Upper lobe of right lung (tissue), 1 donor: ENCODE measurements around the gene MEIOSIN. TPM values are rescaled to one million over a fixed set of nuclear protein-coding genes. Genes with fewer than 3 reads are reported as not detected.

Experiments
- ATAC-seq: fragments of 200-7000 bp; cut with Tn5 transposase; one replicate; pipeline ENCODE4 v1.9.1; 2020; ENCODE audit warnings: mild to moderate bottlenecking, moderate library complexity
- DNase-seq: peaks from one replicate; pipeline ENCODE4 v3.0.0-alpha.2; 2020
- H3K27ac ChIP-seq: fragments of 200-600 bp; one replicate; pipeline ENCODE4 v1.8.0; 2022
- H3K27me3 ChIP-seq: fragments of 200-600 bp; one replicate; pipeline ENCODE4 v1.8.0; 2022; ENCODE audit warnings: mild to moderate bottlenecking
- H3K36me3 ChIP-seq: fragments of 200-600 bp; one replicate; pipeline ENCODE4 v1.8.0; 2022
- H3K4me1 ChIP-seq: fragments of 200-600 bp; one replicate; pipeline ENCODE4 v1.8.0; 2022
- H3K4me3 ChIP-seq: fragments of 200-600 bp; one replicate; pipeline ENCODE4 v1.8.0; 2022; ENCODE audit warnings: mild to moderate bottlenecking
- H3K9me3 ChIP-seq: fragments of 200-600 bp; one replicate; pipeline ENCODE4 v1.8.0; 2022
- CTCF ChIP-seq: fragments of 200-600 bp; IDR thresholded peaks from one replicate; pipeline ENCODE4 v1.8.0; 2022; ENCODE audit warnings: antibody characterized with exemption
- intact Hi-C: fragments of 100-400 bp; cut with DNase I; formaldehyde crosslinking; loops from one replicate; pipeline ENCODE4 v1.11.0; 2022
- total RNA-seq: library from RNA; stranded (reverse); fragmentation: NEBNext Ultra II Directional; extraction: Animal tissue kit (Norgen Biotek cat#: 25700); gene quantifications from one replicate; pipeline ENCODE4 v1.2.1, GENCODE V29; 2021
- donor health status: DM: no; HTN: yes; CAD: no; lungs with severe emphysema.

MEIOSIN gene
- total RNA-seq, 1 donor from 2014 or later: not detected

GRCh38 chr19:45772912-45773311 is 39.7 kb downstream of the MEIOSIN start:
- no peak for TF ChIP-seq CTCF
- no peak for ATAC-seq
- no peak for DNase-seq
- Histone ChIP-seq H3K4me3 (no peak overlapping the region), H3K36me3 (peaks cover 15% of the 10 kb centered on the region), H3K9me3 (no peaks in the 10 kb centered on the region), H3K27me3 (no peaks in the 10 kb centered on the region), H3K4me1 (peaks cover 10% of the 10 kb centered on the region), H3K27ac (no peak overlapping the region)
- intact Hi-C loops: no loop called here

GRCh38 chr19:45773384-45773783 is 40.1 kb downstream of the MEIOSIN start:
- no peak for DNase-seq
- H3K27me3 ChIP-seq: no peaks in the 10 kb centered on the region
- no peak overlapping the region for H3K4me3 ChIP-seq
- no peak for ATAC-seq
- no peak for TF ChIP-seq CTCF
- peaks cover 15% of the 10 kb centered on the region for H3K36me3 ChIP-seq
- no peak overlapping the region for H3K27ac ChIP-seq
- peaks cover 7% of the 10 kb centered on the region for H3K4me1 ChIP-seq
- intact Hi-C loops: no loop called here
- no peaks in the 10 kb centered on the region for H3K9me3 ChIP-seq

- Histone ChIP-seq H3K27me3 (no peaks in the 10 kb centered on the region), H3K4me1 (peaks cover 16% of the 10 kb centered on the region), H3K4me3 (no peak overlapping the region), H3K9me3 (no peaks in the 10 kb centered on the region), H3K27ac (no peak overlapping the region), H3K36me3 (peaks cover 15% of the 10 kb centered on the region)
- DNase-seq (no peak), ATAC-seq (no peak)
- TF ChIP-seq CTCF: no peak
- intact Hi-C loops: no loop called here
These were observed 41.5 kb downstream of the MEIOSIN start for GRCh38 chr19:45774765-45775164.

GRCh38 chr19:45777395-45777961 is 44.2 kb downstream of the MEIOSIN start:
- DNase-seq: no peak
- ATAC-seq: no peak
- H3K27me3 ChIP-seq: no peaks in the 10 kb centered on the region
- no peak for TF ChIP-seq CTCF
- intact Hi-C loops: no loop called here
- peaks cover 15% of the 10 kb centered on the region for H3K36me3 ChIP-seq
- H3K27ac ChIP-seq: no peak overlapping the region
- peaks cover 22% of the 10 kb centered on the region for H3K4me1 ChIP-seq
- no peaks in the 10 kb centered on the region for H3K9me3 ChIP-seq
- H3K4me3 ChIP-seq: no peak overlapping the region

- intact Hi-C loops: no loop called here
- DNase-seq (no peak), ATAC-seq (no peak)
- H3K9me3 ChIP-seq: no peaks in the 10 kb centered on the region
- H3K27me3 ChIP-seq: no peaks in the 10 kb centered on the region
- H3K36me3 ChIP-seq: peaks cover 15% of the 10 kb centered on the region
- peaks cover 22% of the 10 kb centered on the region for H3K4me1 ChIP-seq
- no peak for TF ChIP-seq CTCF
- H3K27ac ChIP-seq: no peak overlapping the region
- no peak overlapping the region for H3K4me3 ChIP-seq
These were observed 44.9 kb downstream of the MEIOSIN start for GRCh38 chr19:45778010-45778661.
